Activated T-cell treated with anti-CD3 and anti-CD28 coated beads, Interleukin-2, amount 50 U/mL, for 72 hours (primary cell): ENCODE results near the gene JAK3. TPM values are rescaled to one million over a fixed set of nuclear protein-coding genes. Genes with fewer than 3 reads are reported as not detected.
"Not testable (repeated sequence)": the region's sequence is repeated elsewhere in the genome, so short reads cannot be mapped to it uniquely, and the experiment has no call there.

ENCODE experiments used
- ATAC-seq, 2 donors: fragments of 150-1000 bp; cut with Tn5 transposase; replicated peaks in 1 of 2; 2 replicates each; pipeline ENCODE4 v1.10.0; 2021; ENCODE audit warnings: moderate library complexity in 2 of 2, mild to moderate bottlenecking in 1 of 2
- DNase-seq, 2 donors: peaks; one replicate each; pipeline ENCODE4 v3.0.0; 2021 to 2022; ENCODE audit warnings: mixed read lengths in 1 of 2
- H3K27ac Mint-ChIP-seq: one replicate; pipeline ENCODE4 v1.8.0; 2022; ENCODE audit warnings: mild to moderate bottlenecking, moderate library complexity, mixed read lengths
- H3K27me3 Mint-ChIP-seq: one replicate; pipeline ENCODE4 v1.8.0; 2022; ENCODE audit warnings: low read depth, mixed read lengths
- H3K36me3 Mint-ChIP-seq, 2 donors: one replicate each; pipeline ENCODE4 v1.8.0; 2022; ENCODE audit warnings: mixed read lengths in 2 of 2, mild to moderate bottlenecking in 1 of 2; ENCODE audit not compliant: insufficient read depth in 2 of 2
- H3K4me1 Mint-ChIP-seq: one replicate; pipeline ENCODE4 v1.8.0; 2022; ENCODE audit warnings: low read depth, mixed read lengths
- H3K4me3 Mint-ChIP-seq, 2 donors: one replicate each; pipeline ENCODE4 v1.8.0; 2022; ENCODE audit warnings: mild to moderate bottlenecking in 2 of 2, mixed read lengths in 2 of 2, moderate library complexity in 2 of 2
- H3K9me3 Mint-ChIP-seq, 2 donors: one replicate each; pipeline ENCODE4 v1.8.0; 2022; ENCODE audit warnings: mixed read lengths in 2 of 2
- total RNA-seq, 2 donors: library from RNA; stranded (reverse); gene quantifications; one replicate each; pipeline ENCODE4 v1.2.3, GENCODE V29; 2022

Gene JAK3
- total RNA-seq: 100 to 1,000 TPM; 235 to 247 TPM

DNA sequence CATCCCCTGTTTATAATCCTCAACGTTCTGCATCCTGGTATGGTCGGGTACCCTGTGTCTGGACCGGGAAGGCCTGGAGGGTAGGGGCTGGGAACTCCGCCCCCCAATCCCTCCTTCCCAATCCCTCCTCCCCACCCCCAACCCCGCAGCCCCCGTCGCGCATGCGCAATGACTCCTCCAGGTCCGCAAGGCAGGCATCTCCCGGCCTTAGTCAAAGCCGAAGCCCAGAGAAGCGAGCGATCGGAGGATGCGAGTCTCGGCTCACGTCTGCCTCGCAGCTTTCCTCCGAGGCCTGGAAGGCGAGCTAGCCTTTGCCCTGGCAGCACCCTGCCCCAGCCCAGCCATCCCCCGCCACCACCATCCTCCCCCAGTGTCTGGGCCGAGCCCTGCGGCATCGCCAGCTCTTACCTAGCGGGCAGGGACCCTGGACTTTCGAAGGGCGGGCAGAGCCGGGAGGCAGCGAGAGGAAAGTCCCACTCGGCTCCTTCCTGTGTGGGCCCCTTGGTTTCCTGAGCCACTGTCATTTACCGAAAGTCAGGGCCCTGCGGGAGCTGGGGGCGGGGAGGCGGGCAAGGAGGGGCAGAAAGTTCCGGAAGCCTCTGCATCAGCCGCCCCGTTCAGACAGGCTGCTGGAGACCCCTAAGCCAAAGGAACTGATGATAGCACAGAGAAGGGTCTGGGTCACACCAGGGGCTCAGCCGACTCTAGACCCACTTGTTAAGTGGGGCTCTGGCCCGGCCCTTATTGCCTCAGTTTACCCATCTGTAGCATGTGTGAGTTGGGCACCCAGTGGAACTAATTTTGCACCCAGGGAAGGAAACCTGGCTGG, at the start of gene JAK3:
JAK3 (minus strand) TSS at position 445 of the 829 bp plus-strand sequence. CDS start 3,565 bp downstream, outside the sequence.
- H3K27ac Mint-ChIP-seq: peak within 1 kb of the TSS; percentile 92
- ATAC-seq: peak; percentile 88 to 91
- H3K4me3 Mint-ChIP-seq: peak within 1 kb of the TSS; percentile 85 to 89
- H3K4me1 Mint-ChIP-seq: peaks cover 75% of the 10 kb centered on the region
- no peaks in the 10 kb centered on the region for H3K9me3 Mint-ChIP-seq
- H3K27me3 Mint-ChIP-seq: no peaks in the 10 kb centered on the region
- DNase-seq: peak; percentile 92 to 94
- peaks cover 14 to 23% of the 10 kb centered on the region in 2 donors for H3K36me3 Mint-ChIP-seq

DNA sequence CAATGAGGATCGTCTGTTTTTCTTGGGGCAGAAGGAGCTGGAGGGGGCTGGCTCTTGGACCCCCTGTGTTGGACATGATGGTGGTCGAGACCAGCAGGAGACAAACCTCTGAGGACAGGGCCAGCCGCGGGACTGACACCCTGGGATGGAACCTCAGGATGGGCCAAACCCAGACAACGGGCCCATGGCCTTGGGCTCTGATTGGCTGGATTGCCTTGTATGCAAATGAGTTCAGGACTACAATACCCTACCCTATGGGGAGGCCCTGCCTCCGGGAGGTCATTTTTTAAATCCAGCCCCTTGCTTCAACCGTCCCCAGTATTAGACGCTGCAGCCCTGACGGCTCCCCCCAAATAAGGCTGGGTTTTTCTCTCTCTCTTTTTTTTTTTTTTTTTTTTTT, 46.0 kb upstream of the JAK3 start:
- Mint-ChIP-seq H3K27ac (no peak overlapping the region), H3K4me1 (no peaks in the 10 kb centered on the region), H3K36me3 (peaks cover 0 to 2% of the 10 kb centered on the region in 2 donors), H3K9me3 (no peaks in the 10 kb centered on the region), H3K27me3 (no peaks in the 10 kb centered on the region), H3K4me3 (no peak overlapping the region)
- DNase-seq (no peak), ATAC-seq (no peak)

DNA sequence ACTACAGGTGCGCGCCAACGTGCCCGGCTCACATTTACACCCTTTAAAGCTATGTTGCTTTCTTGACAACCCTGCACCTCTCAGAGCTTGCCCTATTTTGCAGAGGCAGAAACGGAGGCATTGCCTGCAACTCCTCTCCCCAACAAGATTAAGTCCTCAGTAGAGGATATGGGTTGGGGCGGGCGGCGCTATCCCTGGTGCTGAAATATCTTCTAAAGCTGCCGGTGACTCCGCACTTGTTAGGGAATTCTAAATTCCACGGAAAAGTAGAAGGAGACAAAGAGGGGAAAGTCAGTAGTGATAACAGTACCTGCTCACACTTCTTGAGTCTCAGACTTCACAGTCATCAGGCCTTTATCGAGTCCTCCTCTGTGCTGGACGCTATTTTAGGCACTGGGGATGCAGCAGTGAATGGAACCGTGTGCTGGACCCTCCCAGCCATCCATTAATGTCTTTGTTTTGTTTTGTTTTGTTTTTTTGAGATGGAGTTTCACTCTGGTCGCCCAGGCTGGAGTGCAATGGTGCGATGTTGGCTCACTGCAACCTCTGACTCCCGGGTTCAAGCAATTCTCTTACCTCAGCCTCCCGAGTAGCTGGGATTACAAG, 41.9 kb upstream of the JAK3 start:
- DNase-seq: no peak
- Mint-ChIP-seq H3K9me3 (no peaks in the 10 kb centered on the region), H3K36me3 (peaks cover 0 to 2% of the 10 kb centered on the region in 2 donors)

DNA sequence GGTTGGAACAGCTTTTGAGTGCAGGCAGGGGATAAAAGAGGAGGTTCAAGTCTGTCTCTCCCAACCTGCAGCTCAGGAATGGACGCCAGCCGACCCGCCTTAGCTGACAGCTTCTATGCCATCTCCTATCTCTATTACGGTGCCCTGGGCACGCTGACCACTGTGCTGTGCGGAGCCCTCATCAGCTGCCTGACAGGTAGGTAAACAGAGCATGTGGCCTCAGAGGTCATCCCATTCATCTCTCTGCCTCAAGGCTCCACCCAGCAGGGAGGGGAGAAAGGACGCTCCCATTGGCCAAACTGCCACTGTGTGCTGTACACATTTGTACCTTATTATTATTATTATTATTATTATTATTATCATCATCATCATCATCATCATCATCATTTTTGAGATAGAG, 40.5 kb upstream of the JAK3 start:
- H3K4me1 Mint-ChIP-seq: no peaks in the 10 kb centered on the region
- H3K27ac Mint-ChIP-seq: no peak overlapping the region
- no peaks in the 10 kb centered on the region for H3K27me3 Mint-ChIP-seq
- peaks cover 0 to 2% of the 10 kb centered on the region in 2 donors for H3K36me3 Mint-ChIP-seq
- ATAC-seq: no peak
- no peak for DNase-seq
- H3K4me3 Mint-ChIP-seq: no peak overlapping the region
- H3K9me3 Mint-ChIP-seq: no peaks in the 10 kb centered on the region

More for the DNA sequence above, 41.9 kb upstream of the JAK3 start:
- Mint-ChIP-seq H3K27me3 (no peaks in the 10 kb centered on the region), H3K27ac (no peak overlapping the region), H3K4me1 (no peaks in the 10 kb centered on the region), H3K4me3 (no peak overlapping the region)
- no peak for ATAC-seq

DNA sequence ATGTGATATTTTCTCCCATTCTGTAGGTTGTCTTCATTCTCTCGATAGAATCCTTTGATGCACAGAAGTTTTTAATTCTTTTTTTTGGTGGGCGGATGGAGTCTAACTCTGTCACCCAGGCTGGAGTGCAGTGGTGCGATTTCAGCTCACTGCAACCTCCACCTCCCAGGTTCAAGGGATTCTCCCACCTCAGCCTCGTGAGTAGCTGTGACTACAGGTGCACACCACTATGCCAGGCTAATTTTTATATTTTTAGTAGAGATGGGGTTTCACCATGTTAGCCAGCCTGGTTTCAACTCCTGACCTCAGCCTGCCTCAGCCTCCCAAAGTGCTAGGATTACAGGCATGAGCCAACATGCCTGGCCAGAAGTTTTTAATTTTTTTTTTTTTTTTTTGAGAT, 39.4 kb upstream of the JAK3 start:
- not testable (repeated sequence) for H3K4me3 Mint-ChIP-seq, H3K27me3 Mint-ChIP-seq, H3K4me1 Mint-ChIP-seq, ATAC-seq, H3K27ac Mint-ChIP-seq, DNase-seq, H3K36me3 Mint-ChIP-seq, H3K9me3 Mint-ChIP-seq

DNA sequence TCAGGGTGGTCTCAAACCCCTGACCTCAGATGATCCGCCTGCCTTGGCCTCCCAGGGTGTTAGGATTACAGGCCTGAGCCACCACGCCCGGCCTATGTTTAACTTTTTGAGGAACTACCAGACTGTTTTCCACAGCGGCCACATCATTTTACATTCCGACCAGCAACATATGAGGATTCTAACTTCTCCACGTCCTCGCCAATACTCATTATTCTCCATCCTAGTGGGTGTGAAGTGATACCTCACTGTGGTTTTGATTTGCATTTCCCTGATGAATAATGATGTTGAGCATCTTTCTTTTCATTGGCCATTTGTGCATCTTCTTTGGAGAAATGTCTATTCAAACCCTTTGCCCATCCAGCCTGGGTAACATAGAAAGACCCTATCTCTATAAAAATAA, 38.7 kb upstream of the JAK3 start:
- H3K4me1 Mint-ChIP-seq: no peaks in the 10 kb centered on the region
- peaks cover 0 to 2% of the 10 kb centered on the region in 2 donors for H3K36me3 Mint-ChIP-seq
- no peak overlapping the region for H3K4me3 Mint-ChIP-seq
- no peak overlapping the region for H3K27ac Mint-ChIP-seq
- no peaks in the 10 kb centered on the region for H3K27me3 Mint-ChIP-seq
- DNase-seq (no peak), ATAC-seq (no peak)
- H3K9me3 Mint-ChIP-seq: no peaks in the 10 kb centered on the region

DNA sequence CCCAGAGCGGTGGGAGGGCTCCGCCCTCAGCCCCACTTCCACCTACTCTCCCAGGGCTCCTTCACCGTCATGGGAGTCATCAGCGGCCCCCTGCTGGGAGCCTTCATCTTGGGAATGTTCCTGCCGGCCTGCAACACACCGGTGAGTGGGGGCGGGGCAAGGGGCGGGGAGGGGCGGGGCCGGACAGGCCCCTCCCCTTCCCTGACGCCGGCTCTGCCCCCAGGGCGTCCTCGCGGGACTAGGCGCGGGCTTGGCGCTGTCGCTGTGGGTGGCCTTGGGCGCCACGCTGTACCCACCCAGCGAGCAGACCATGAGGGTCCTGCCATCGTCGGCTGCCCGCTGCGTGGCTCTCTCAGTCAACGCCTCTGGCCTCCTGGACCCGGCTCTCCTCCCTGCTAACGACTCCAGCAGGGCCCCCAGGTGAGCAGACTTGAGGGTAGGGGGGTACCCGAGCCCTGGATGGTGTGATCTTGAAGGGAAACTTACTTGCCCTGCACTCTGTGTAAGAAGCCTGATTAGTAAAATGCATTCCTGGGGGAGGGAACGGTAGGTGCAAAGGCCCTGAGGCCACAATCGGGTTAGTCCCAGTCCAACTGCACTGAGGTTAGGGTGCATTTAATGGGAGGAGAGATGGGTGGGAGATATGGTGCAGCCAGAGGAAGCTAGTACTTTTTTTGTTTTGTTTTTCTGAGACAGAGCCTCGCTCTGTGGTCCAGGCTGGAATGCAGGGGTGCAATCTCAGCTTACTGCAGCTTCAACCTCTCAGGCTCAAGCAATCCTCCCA, 36.0 kb upstream of the JAK3 start:
- Mint-ChIP-seq H3K27me3 (no peaks in the 10 kb centered on the region), H3K36me3 (no peaks in the 10 kb centered on the region), H3K27ac (no peak overlapping the region), H3K4me1 (no peaks in the 10 kb centered on the region), H3K4me3 (no peak overlapping the region), H3K9me3 (no peaks in the 10 kb centered on the region)
- ATAC-seq (no peak), DNase-seq (no peak)

DNA sequence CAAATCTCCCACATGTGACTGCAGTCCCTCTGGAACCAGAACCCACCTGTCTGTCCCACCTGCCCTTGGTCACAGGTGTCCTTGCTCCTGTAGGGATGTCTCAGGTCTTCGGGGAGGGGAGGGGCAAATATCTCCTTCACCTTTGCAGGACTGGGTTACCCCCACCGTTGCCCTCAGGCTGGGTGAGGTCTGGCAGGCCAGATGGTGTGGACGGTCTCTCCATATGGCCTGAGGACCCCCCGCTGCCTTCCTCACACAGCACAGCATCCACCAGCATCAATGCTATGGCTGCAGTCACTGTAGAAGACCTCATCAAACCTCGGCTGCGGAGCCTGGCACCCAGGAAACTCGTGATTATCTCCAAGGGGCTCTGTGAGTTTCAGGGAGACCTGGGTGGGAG, 33.9 kb upstream of the JAK3 start:
- no peak for ATAC-seq
- Mint-ChIP-seq H3K27ac (no peak overlapping the region), H3K27me3 (no peaks in the 10 kb centered on the region), H3K36me3 (no peaks in the 10 kb centered on the region), H3K4me1 (no peaks in the 10 kb centered on the region), H3K4me3 (no peak overlapping the region), H3K9me3 (no peaks in the 10 kb centered on the region)
- DNase-seq: no peak

DNA sequence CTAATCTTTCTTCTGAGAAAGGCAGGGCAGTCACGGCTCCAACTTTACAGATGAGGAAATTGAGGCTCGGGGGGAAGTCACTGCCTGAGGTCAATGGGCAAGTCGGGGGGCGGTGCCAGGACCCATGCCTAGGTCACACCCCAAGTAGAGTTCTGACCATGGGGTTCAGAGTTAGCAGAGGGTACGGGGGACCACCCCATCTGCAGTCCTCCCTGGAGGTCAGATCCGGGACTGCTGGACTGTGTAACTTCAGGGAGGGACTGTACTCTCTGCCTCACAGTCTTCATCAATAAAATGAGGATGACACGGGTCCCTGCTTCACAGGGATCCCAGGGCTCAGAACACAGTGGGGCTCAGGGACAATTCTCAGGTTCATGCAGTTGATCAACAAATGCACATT, 31.7 kb upstream of the JAK3 start:
- H3K27ac Mint-ChIP-seq: no peak overlapping the region

DNA sequence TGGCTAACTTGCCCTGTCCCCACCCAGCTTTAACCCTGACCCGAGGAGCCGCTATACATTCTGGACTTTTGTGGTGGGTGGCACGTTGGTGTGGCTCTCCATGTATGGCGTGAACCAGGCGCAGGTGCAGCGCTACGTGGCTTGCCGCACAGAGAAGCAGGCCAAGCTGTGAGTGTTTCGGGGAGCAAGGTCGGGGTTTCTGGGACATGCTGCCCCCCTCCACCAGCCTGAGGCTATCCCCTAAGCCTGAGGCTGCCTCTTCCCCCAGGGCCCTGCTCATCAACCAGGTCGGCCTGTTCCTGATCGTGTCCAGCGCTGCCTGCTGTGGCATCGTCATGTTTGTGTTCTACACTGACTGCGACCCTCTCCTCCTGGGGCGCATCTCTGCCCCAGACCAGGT, 29.9 kb upstream of the JAK3 start:
- Mint-ChIP-seq H3K4me1 (peaks cover 5% of the 10 kb centered on the region), H3K27ac (no peak overlapping the region), H3K27me3 (no peaks in the 10 kb centered on the region), H3K36me3 (no peaks in the 10 kb centered on the region), H3K4me3 (no peak overlapping the region), H3K9me3 (no peaks in the 10 kb centered on the region)
- DNase-seq: no peak
- ATAC-seq: no peak

More for the DNA sequence above, 31.7 kb upstream of the JAK3 start:
- Mint-ChIP-seq H3K9me3 (no peaks in the 10 kb centered on the region), H3K4me3 (no peak overlapping the region), H3K36me3 (no peaks in the 10 kb centered on the region), H3K4me1 (no peaks in the 10 kb centered on the region), H3K27me3 (no peaks in the 10 kb centered on the region)
- no peak for ATAC-seq
- no peak for DNase-seq

DNA sequence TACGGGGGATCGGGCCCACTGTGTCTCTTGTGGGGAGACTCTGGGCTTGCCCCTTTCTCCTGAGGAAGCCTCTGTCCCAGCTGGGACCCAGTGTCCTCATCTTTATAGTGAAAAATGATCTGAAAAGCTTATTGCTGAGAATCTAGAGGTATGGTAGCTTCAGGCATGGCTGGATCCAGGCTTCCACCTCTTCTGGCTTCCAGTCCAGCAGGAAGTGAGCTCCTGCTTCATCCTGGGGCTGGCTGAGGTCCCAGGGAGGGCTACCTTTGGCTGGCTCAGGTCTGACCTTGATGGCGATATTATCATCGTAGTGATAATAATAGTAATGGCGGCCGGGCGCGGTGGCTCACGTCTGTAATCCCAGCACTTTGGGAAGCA, 27.0 kb upstream of the JAK3 start:
- H3K4me3 Mint-ChIP-seq: peak overlapping the region; percentile 48 to 93
- H3K36me3 Mint-ChIP-seq: no peaks in the 10 kb centered on the region
- peaks cover 10% of the 10 kb centered on the region for H3K4me1 Mint-ChIP-seq
- H3K27ac Mint-ChIP-seq: no peak overlapping the region
- no peak for ATAC-seq
- H3K9me3 Mint-ChIP-seq: no peaks in the 10 kb centered on the region
- DNase-seq: no peak
- no peaks in the 10 kb centered on the region for H3K27me3 Mint-ChIP-seq

DNA sequence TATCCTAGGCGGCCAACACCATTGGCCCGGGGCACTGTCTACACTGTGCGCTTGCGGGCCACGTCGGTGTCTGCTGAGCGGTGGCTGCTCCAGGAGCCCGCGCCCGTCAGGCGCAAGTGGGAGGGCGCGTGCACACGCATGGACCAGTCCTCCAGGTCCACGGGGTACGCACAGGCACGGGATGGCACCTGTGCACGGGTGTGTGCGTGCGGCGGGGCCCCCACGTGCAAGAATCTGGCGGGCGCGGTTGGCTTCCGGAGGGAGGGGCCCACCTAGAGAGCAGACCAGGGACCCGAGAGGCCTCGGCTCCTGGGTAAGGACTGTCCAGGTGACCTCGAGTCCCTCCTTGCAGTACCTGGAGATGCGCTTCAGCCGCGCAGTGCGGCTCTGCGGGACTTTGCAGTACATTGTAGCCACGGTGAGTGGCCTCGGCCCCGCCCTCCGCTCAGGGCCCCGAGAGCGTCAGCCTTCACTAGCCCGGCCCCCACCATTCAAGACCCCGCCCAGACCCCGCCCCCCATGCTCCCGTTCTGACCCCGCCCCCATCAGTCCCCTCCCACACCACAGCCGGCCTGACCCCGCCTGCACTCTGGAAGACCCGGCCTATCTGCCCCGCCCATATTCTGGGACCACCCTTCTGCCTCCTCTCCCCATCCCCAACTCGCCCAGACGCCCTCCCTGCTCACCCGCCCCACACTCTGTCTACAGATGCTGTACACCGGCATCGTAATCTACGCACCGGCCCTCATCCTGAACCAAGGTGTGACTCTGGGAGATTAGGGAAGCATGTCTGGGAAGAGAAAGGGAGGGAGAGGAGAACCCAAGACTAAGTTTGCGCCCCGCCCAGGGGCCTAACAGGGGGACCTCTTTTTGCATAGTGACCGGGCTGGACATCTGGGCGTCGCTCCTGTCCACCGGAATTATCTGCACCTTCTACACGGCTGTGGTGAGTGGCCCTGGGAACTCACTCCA, 26.3 kb upstream of the JAK3 start:
- no peaks in the 10 kb centered on the region for H3K9me3 Mint-ChIP-seq
- H3K36me3 Mint-ChIP-seq: no peaks in the 10 kb centered on the region
- H3K4me1 Mint-ChIP-seq: peaks cover 10% of the 10 kb centered on the region
- no peaks in the 10 kb centered on the region for H3K27me3 Mint-ChIP-seq
- ATAC-seq: peak; percentile 70 to 75
- H3K27ac Mint-ChIP-seq: no peak overlapping the region
- DNase-seq: peak; percentile 73 to 76
- peak overlapping the region; percentile 85 to 93 for H3K4me3 Mint-ChIP-seq
